CD4-positive, alpha-beta T cell (primary cell): ENCODE measurements around the gene IL17F. TPM values are rescaled to one million over a fixed set of nuclear protein-coding genes. Genes with fewer than 3 reads are reported as not detected.

Source experiments
- ATAC-seq: fragments of 200-7000 bp; cut with Tn5 transposase; one replicate; pipeline ENCODE4 v1.10.0; 2022; ENCODE audit warnings: mild to moderate bottlenecking; ENCODE audit not compliant: poor library complexity
- CTCF ChIA-PET: fragments of 350-600 bp; sonication (Branson Sonifier 250); formaldehyde crosslinking; loops from one replicate; lab custom pipeline; 2021; ENCODE audit warnings: antibody characterized with exemption, inconsistent platforms; lab: Charles Lee
- POLR2A ChIA-PET: fragments of 350-600 bp; sonication (Branson Sonifier 250); formaldehyde crosslinking; loops from one replicate; lab custom pipeline; 2021; ENCODE audit warnings: antibody characterized with exemption, inconsistent platforms; lab: Charles Lee
- DNase-seq, 14 experiments: peaks; one replicate each; pipeline ENCODE4 v3.0.0-alpha.2; 2013 to 2020; ENCODE audit warnings: mixed read lengths in 2 of 14
- H3K27ac ChIP-seq, 2 donors: one replicate each; pipeline versions ENCODE4 v1.5.1 to v1.7.0; 2013; ENCODE audit warnings: low read length in 2 of 2, low read depth in 1 of 2, mild to moderate bottlenecking in 1 of 2
- H3K27me3 ChIP-seq, 2 experiments: 1 replicate in 1 of 2; 2 replicates in 1 of 2; pipeline versions ENCODE4 v1.6.1 to v1.7.0; 2013; ENCODE audit warnings: low read length in 2 of 2, control low read depth in 1 of 2, mild to moderate bottlenecking in 1 of 2, moderate library complexity in 1 of 2; ENCODE audit not compliant: insufficient read depth in 2 of 2, control insufficient read depth in 1 of 2
- H3K36me3 ChIP-seq: one replicate; pipeline ENCODE4 v1.6.1; 2013; ENCODE audit warnings: low read length, control low read depth; ENCODE audit not compliant: insufficient read depth
- H3K4me1 ChIP-seq: one replicate; pipeline ENCODE4 v1.6.1; 2013; ENCODE audit warnings: low read length, control low read depth; ENCODE audit not compliant: insufficient read depth
- H3K4me3 ChIP-seq: one replicate; pipeline ENCODE4 v1.5.1; 2013; ENCODE audit warnings: mild to moderate bottlenecking, low read length, moderate library complexity
- H3K9me3 ChIP-seq, 2 experiments: 1 replicate in 1 of 2; 2 replicates in 1 of 2; pipeline versions ENCODE4 v1.6.1 to v1.7.0; 2013; ENCODE audit warnings: low read length in 2 of 2, mild to moderate bottlenecking in 2 of 2, control low read depth in 1 of 2, moderate library complexity in 1 of 2; ENCODE audit not compliant: control insufficient read depth in 1 of 2, insufficient read depth in 1 of 2
- H3K27ac Mint-ChIP-seq: one replicate; pipeline ENCODE4 v1.8.0; 2020; ENCODE audit warnings: mixed read lengths
- H3K27me3 Mint-ChIP-seq: one replicate; pipeline ENCODE4 v1.8.0; 2021; ENCODE audit warnings: mixed read lengths
- H3K36me3 Mint-ChIP-seq: one replicate; pipeline ENCODE4 v1.8.0; 2021; ENCODE audit warnings: low read depth, mixed read lengths
- H3K4me1 Mint-ChIP-seq: one replicate; pipeline ENCODE4 v1.8.0; 2021; ENCODE audit warnings: low read depth, mixed read lengths
- H3K4me3 Mint-ChIP-seq: one replicate; pipeline ENCODE4 v1.8.0; 2020; ENCODE audit warnings: mild to moderate bottlenecking, mixed read lengths
- H3K9me3 Mint-ChIP-seq: one replicate; pipeline ENCODE4 v1.8.0; 2020; ENCODE audit warnings: mixed read lengths
- intact Hi-C, 2 experiments: fragments of 100-400 bp; cut with DNase I in 1 of 2; cut with micrococcal nuclease in 1 of 2; formaldehyde crosslinking; loops; one replicate each; pipeline versions ENCODE4 v1.15.1 to v1.9.0; 2023 to 2025; cut with DNase I, micrococcal nuclease
- total RNA-seq, 174 experiments: library from RNA in 2 of 174; stranded (reverse) in 2 of 174; gene quantifications; one replicate each; pipeline ENCODE4 v1.2.3 and lab custom pipeline; 2021 to 2026
- TF ChIP-seq, protein P1 (sequence below): fragments of 200-600 bp; IDR thresholded peaks from one replicate; pipeline ENCODE4 v1.8.0; 2022; ENCODE audit warnings: antibody characterized with exemption, mild to moderate bottlenecking

IL17F gene
- total RNA-seq, 2 experiments from 2014 or later, result not detected

DNA sequence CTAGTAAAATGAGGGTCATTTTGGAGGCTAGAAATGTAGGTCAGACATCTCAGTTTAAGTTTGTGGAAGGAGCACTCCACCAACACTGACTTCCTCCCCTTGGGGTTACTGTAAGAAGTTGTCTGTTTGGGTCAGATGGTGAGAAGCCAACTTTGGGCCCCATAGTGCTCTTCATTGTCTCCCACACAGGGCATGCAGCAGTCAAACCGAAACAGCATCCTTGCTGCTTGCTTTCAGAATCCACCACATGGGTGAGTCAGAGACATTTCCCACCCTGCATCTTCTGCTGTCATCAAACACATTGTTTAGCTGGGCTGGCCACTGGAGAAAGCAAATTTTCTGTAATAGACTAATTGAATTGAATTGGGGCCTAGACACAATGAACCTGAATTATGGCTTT, 16.8 kb downstream of the IL17F start:
- TF ChIP-seq, protein P1, sequence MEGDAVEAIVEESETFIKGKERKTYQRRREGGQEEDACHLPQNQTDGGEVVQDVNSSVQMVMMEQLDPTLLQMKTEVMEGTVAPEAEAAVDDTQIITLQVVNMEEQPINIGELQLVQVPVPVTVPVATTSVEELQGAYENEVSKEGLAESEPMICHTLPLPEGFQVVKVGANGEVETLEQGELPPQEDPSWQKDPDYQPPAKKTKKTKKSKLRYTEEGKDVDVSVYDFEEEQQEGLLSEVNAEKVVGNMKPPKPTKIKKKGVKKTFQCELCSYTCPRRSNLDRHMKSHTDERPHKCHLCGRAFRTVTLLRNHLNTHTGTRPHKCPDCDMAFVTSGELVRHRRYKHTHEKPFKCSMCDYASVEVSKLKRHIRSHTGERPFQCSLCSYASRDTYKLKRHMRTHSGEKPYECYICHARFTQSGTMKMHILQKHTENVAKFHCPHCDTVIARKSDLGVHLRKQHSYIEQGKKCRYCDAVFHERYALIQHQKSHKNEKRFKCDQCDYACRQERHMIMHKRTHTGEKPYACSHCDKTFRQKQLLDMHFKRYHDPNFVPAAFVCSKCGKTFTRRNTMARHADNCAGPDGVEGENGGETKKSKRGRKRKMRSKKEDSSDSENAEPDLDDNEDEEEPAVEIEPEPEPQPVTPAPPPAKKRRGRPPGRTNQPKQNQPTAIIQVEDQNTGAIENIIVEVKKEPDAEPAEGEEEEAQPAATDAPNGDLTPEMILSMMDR, result no peak
- ChIA-PET CTCF (interaction anchor here (1.1 kb wide), 1 partner anchor 25 kb away, joined by 3 read pairs; no protein-coding TSS in a partner anchor), POLR2A (no interaction called here)
- Histone ChIP-seq H3K27me3 (no peaks in the 10 kb centered on the region), H3K9me3 (no peaks in the 10 kb centered on the region), H3K27ac (no peak overlapping the region), H3K4me1 (peaks cover 3% of the 10 kb centered on the region), H3K4me3 (no peak overlapping the region), H3K36me3 (no peaks in the 10 kb centered on the region)
- peaks cover 5% of the 10 kb centered on the region for H3K4me1 Mint-ChIP-seq
- H3K4me3 Mint-ChIP-seq, result no peak overlapping the region
- H3K36me3 Mint-ChIP-seq, result no peaks in the 10 kb centered on the region
- ATAC-seq, result no peak
- H3K9me3 Mint-ChIP-seq, result no peaks in the 10 kb centered on the region
- no peak overlapping the region for H3K27ac Mint-ChIP-seq
- intact Hi-C loops, result no loop called here
- peak in 3 of 14 experiments; percentile 5 to 9 (median 6) for DNase-seq
- H3K27me3 Mint-ChIP-seq, result no peaks in the 10 kb centered on the region

DNA sequence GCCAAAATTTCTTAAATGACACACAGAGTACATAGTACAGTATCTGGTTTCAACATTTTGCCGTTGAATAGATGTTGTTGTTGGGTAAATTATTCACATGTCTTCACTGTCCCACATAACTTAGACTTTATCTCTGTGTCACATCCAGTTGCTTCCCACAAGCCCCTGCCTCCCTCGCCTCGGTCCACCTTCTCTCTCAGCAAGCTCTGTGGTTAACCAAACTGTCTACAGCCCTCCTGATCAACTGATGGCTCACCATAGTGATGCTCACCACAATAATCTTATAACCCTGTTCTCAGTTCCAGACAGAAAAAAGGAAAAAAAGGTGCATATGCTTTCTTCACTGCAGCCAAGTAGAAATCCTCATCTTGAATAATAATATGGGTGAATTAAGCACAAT, 23.0 kb downstream of the IL17F start:
- peaks cover 7% of the 10 kb centered on the region for H3K4me1 Mint-ChIP-seq
- H3K27me3 Mint-ChIP-seq, result no peaks in the 10 kb centered on the region
- no peaks in the 10 kb centered on the region for H3K9me3 Mint-ChIP-seq
- H3K4me1 ChIP-seq, result peaks cover 2% of the 10 kb centered on the region
- intact Hi-C loops, result no loop called here
- H3K27ac ChIP-seq, result no peak overlapping the region
- H3K36me3 ChIP-seq, result no peaks in the 10 kb centered on the region
- ChIA-PET CTCF (no interaction called here), POLR2A (no interaction called here)
- no peak overlapping the region for H3K27ac Mint-ChIP-seq
- no peaks in the 10 kb centered on the region for H3K9me3 ChIP-seq
- DNase-seq (peak in 2 of 14 experiments; percentile 7 to 19), ATAC-seq (no peak)
- no peak overlapping the region for H3K4me3 Mint-ChIP-seq
- TF ChIP-seq, protein P1, result no peak
- no peak overlapping the region for H3K4me3 ChIP-seq
- H3K36me3 Mint-ChIP-seq, result no peaks in the 10 kb centered on the region
- no peaks in the 10 kb centered on the region for H3K27me3 ChIP-seq

GRCh38 chr6:52217761-52218160, 26.5 kb downstream of the IL17F start:
- no peaks in the 10 kb centered on the region for H3K9me3 Mint-ChIP-seq
- peaks cover 2% of the 10 kb centered on the region for H3K4me1 ChIP-seq
- H3K4me3 Mint-ChIP-seq, result no peak overlapping the region
- H3K36me3 Mint-ChIP-seq, result no peaks in the 10 kb centered on the region
- no peak for DNase-seq
- H3K4me1 Mint-ChIP-seq, result peaks cover 12% of the 10 kb centered on the region
- H3K27me3 ChIP-seq, result no peaks in the 10 kb centered on the region
- ChIA-PET POLR2A (no interaction called here), CTCF (interaction anchor here (0.6 kb wide), 1 partner anchor 25 kb away, joined by 3 read pairs; no protein-coding TSS in a partner anchor)
- TF ChIP-seq, protein P1, result no peak
- no peak overlapping the region for H3K27ac Mint-ChIP-seq
- no peaks in the 10 kb centered on the region for H3K36me3 ChIP-seq
- H3K27me3 Mint-ChIP-seq, result no peaks in the 10 kb centered on the region
- H3K27ac ChIP-seq, result no peak overlapping the region
- intact Hi-C loops, result no loop called here
- ATAC-seq, result no peak
- no peak overlapping the region for H3K4me3 ChIP-seq
- no peaks in the 10 kb centered on the region for H3K9me3 ChIP-seq
